Cardiac fibroblast (primary cell): ENCODE data around the gene ZNF100.
A peak's percentile ranks its signal among the peaks of the same experiment; 100 is the strongest.
"Not testable (repeated sequence)": the region's sequence is repeated elsewhere in the genome, so short reads cannot be mapped to it uniquely, and the experiment has no call there.

Experiments
- DNase-seq, 2 donors: peaks; one replicate each; pipeline versions ENCODE4 v3.0.0 to v3.0.0-alpha.2; 2010; ENCODE audit warnings: low read depth in 2 of 2
- H3K4me3 ChIP-seq, 2 donors: replicated peaks in 1 of 2; 1 replicate in 1 of 2; 2 replicates in 1 of 2; pipeline ENCODE4 v1.5.1; 2011; ENCODE audit warnings: low read depth in 2 of 2, low read length in 2 of 2, mild to moderate bottlenecking in 2 of 2, moderate library complexity in 1 of 2
- CTCF ChIP-seq: IDR thresholded peaks from one replicate; pipeline ENCODE4 v1.5.1; 2011; ENCODE audit warnings: low read depth, mild to moderate bottlenecking, low read length, inconsistent platforms

ZNF100 gene

GRCh38 chr19:21713761-21714160 is 53.6 kb downstream of the ZNF100 start:
- H3K4me3 ChIP-seq = no peak overlapping the region
- no peak for DNase-seq
- no peak for TF ChIP-seq CTCF

- TF ChIP-seq CTCF = no peak
- no peak overlapping the region for H3K4me3 ChIP-seq
- DNase-seq = no peak
These were observed 57.9 kb downstream of the ZNF100 start for GRCh38 chr19:21709464-21709863.

GRCh38 chr19:21707878-21708277 is 59.5 kb downstream of the ZNF100 start:
- not testable (repeated sequence) for H3K4me3 ChIP-seq, DNase-seq

- no peak for TF ChIP-seq CTCF
- no peak overlapping the region for H3K4me3 ChIP-seq
- no peak for DNase-seq
These were observed 60.3 kb downstream of the ZNF100 start for GRCh38 chr19:21707065-21707464.

- H3K4me3 ChIP-seq = no peak overlapping the region
- no peak for DNase-seq
- no peak for TF ChIP-seq CTCF
These were observed 62.0 kb downstream of the ZNF100 start for GRCh38 chr19:21705393-21705792.

- no peak overlapping the region for H3K4me3 ChIP-seq
- no peak for DNase-seq
- TF ChIP-seq CTCF = no peak
These were observed 63.1 kb downstream of the ZNF100 start for GRCh38 chr19:21704320-21704719.

- no peak for DNase-seq
- H3K4me3 ChIP-seq = no peak overlapping the region
- no peak for TF ChIP-seq CTCF
These were observed 68.2 kb downstream of the ZNF100 start for GRCh38 chr19:21699197-21699596.

GRCh38 chr19:21698215-21698614 is 69.2 kb downstream of the ZNF100 start:
- peak; percentile 37 for TF ChIP-seq CTCF
- DNase-seq = peak; percentile 21 to 42
- H3K4me3 ChIP-seq = no peak overlapping the region
